ENCODE results near the gene KY.
"Not testable (repeated sequence)": the region's sequence is repeated elsewhere in the genome, so short reads cannot be mapped to it uniquely, and the experiment has no call there.

The KY gene

DNA sequence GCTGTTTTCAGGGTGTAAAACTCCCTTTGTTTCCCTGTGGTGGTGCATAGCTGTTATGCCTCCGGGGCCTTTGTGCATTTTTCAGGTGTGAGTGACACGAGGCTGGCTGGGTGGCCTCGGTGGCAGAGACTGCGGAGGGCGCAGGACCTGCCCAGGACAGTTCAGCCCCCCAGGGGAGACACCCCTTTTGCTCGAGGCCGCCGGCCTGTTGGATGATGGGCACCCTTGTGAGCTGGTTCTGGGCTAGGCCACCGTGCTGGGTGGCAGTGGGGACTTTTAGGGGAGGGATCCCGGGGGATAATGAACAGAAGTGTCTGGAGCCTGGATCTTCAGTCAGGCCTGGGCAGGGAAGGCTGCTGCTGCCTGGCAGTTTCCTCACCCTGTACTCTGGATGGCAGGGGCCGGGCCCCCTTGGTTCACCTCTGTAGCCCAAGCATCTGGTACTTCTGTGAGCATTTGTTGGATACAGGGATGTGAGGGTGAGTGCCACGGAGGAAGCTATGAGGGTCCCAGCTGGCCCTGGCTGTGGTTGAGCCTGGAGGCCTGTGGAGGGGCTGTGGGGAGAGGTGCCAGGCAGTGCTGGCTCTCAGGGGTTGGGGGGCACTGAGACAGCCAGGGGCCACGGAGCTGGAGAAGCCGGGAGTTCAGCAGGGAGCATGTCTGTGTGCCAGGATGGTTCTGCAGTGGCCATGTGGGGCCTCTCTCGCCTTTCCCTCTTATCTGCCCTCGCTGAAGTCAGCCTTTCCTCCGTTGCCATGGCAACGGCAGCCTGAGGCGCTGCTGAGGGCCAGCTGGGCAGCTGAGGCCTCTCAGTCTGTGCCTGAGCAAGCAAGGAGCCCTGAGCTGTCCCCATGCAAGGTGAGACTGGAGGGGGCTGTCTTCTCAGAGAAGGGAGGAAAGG is 49.0 kb downstream of the KY start:
- DNase-seq (ENCODE audit: low spot score): no peak

- peak; percentile 26 for DNase-seq (ENCODE audit: low spot score)
These were observed 49.9 kb downstream of the KY start for GRCh38 chr3:134600685-134601463.

DNA sequence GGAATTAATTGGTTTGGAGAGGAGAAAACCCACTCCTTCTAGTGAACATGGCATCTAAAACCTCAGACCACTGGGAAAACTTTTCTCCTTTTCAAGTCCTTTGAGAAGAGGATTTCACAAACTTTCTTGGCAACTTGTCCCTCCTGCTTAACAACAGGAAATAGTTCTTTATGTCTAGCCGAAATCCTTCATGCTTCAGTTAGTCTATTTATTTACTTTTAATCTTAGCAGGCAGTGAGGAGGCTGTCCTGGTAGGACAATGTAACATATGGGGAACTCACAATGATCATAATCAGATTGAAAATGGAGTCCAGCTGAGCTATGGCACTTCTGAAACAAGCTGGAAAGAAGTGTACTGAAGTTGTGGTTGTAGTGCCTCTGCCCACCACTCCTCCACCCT is 50.6 kb downstream of the KY start:
- no peak for DNase-seq (ENCODE audit: low spot score)

DNA sequence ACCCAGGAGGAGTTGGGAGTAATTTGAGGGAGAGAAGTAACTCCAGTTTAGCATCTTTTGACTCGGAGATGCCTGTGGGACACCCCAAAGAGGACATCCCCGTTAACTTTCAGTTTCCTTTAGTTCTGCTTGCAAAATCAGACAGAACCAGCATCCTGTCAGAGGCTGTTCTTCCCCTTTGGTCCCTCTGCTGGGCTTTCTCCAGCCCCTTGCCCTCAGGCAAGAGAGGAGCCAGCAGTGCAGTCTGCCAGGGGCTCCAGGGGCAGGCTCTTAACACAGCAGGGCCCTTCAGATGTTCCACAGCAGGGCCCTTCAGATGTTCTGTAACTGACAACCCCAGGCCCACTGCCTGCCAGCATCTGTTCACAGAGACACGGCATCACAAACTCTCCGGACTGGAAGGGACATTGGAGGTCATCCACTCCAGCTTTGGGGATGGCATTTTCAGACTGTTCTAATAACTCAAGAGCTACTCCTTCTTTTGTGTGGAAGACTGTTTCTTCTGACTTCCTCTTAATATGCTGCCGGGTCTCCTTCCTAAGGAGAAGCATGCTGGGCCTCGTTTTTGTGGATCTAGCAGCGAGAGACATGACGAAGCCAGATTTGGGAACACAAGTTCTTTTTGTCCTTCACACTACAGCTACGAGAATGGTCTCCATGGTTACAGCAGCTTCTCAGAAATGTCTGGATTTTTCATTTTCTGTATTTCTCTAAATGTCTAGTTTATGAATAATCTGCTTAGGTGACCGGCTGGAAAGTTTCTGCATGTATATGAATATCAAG is 51.9 kb downstream of the KY start:
- DNase-seq (ENCODE audit: low spot score): no peak

- DNase-seq (ENCODE audit: low spot score): no peak
These were observed 53.3 kb downstream of the KY start for GRCh38 chr3:134597390-134597970.

- DNase-seq (ENCODE audit: low spot score): not testable (repeated sequence)
These were observed 55.8 kb downstream of the KY start for GRCh38 chr3:134594986-134595385.

- DNase-seq (ENCODE audit: low spot score): no peak
These were observed 56.5 kb downstream of the KY start for GRCh38 chr3:134594331-134594741.

- DNase-seq (ENCODE audit: low spot score): no peak
These were observed 58.0 kb downstream of the KY start for GRCh38 chr3:134592806-134593205.

- no peak for DNase-seq (ENCODE audit: low spot score)
These were observed 60.1 kb downstream of the KY start for GRCh38 chr3:134590766-134591165.

- no peak for DNase-seq (ENCODE audit: low spot score)
These were observed 71.6 kb downstream of the KY start for GRCh38 chr3:134579141-134579665.

- DNase-seq (ENCODE audit: low spot score): no peak
These were observed 74.0 kb downstream of the KY start for GRCh38 chr3:134576831-134577230.

DNA sequence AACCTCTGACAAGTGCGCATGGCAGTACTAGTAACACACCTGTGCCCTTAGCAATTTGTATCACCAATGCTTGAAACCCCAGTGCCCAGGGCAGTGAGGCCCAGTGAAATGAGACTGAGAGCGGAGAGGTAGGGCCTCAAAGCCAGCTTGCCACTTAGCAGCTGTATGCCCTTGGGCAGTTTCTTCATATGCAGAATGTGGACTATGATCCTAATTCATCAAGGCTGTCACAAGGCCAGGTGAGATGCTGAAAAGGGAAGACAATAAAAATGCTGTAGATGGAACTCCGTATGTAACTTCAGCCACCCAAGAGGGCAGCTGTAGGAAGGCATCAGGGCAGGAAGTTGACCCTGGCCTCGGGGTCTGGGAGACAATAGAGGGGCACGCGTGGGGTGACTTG is 74.4 kb downstream of the KY start:
- no peak for DNase-seq (ENCODE audit: low spot score)

GRCh38 chr3:134569899-134570298 is 80.9 kb downstream of the KY start:
- DNase-seq (ENCODE audit: low spot score): not testable (repeated sequence)

DNA sequence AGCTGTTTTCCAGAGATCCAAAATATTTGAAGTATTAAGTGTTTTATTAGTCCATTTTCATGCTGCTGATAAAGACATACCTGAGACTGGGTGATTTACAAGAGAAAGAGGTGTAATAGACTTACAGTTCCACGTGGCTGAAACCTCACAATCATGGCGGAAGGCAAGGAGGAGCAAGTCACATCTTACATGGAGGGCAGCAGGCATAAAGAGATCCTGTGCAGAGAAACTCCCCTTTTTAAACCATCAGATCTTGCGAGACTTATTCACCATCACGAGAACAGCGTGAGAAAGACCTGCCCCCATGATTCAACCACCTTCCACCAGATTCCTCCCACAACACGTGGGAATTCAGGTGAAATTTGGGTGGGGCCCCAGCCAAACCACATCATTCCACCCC is 82.0 kb downstream of the KY start:
- DNase-seq (ENCODE audit: low spot score): no peak

DNA sequence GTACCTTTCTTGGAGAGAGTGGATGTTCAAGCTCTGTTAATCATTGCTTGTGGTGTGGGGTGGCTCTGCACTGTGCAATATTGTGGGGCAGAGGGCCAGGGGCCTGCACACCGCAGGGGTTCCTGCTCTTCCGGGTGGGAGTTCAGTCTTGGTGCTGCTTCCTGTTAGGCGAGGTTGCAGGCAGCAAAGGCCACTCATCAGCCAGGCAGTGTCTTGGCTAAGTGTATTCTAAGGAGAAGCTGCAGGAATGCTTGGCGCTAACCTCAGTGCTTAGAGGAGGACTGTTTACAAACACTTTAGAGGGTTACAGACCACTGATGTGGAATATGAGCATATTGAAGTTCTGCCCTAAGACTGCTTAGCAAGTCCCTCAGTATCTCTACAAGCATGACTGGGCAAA is 83.2 kb downstream of the KY start:
- no peak for DNase-seq (ENCODE audit: low spot score)

- DNase-seq (ENCODE audit: low spot score): no peak
These were observed 85.8 kb downstream of the KY start for GRCh38 chr3:134564991-134565390.

DNA sequence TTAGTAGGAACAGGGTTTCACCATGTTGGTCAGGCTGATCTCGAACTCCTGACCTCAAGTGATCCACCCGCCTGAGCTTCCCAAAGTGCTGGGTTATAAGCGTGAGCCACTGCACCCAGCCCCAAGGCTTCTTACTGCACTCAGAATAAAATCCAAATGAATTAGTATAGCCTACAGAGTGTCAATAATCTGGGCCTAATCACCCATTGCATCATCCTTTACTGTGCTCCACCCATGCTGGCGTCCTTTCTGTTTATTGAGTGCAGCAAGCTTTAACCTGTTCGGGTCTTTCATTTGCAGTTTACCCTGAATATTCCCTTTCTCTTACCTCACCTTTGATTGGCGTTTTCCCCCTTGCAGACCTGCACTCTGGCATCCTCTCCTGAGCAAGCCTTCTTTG is 87.2 kb downstream of the KY start:
- no peak for DNase-seq (ENCODE audit: low spot score)

GRCh38 chr3:134562055-134562454 is 88.8 kb downstream of the KY start:
- no peak for DNase-seq (ENCODE audit: low spot score)

DNA sequence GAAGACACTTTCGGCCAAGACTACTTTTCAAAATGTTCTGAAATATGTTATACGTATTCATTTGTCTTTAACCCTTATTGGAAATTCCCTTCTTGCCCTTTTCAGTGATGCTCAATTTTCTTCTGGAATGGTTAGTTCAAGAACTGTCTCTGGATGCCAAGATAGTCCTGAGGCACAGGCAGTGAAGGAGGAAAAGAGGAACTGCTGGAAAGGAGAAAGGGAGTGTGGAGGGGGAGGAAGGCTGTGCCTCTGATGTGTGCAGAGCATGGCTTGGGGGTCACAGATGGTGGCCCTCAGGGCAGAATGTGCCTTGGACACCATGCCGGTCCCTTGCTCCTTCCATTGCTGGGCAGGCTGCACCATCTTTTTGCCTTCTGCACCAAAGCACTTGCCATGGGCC is 91.2 kb downstream of the KY start:
- DNase-seq (ENCODE audit: low spot score): no peak
